ENCODE measurements around the gene SLX4.

DNA sequence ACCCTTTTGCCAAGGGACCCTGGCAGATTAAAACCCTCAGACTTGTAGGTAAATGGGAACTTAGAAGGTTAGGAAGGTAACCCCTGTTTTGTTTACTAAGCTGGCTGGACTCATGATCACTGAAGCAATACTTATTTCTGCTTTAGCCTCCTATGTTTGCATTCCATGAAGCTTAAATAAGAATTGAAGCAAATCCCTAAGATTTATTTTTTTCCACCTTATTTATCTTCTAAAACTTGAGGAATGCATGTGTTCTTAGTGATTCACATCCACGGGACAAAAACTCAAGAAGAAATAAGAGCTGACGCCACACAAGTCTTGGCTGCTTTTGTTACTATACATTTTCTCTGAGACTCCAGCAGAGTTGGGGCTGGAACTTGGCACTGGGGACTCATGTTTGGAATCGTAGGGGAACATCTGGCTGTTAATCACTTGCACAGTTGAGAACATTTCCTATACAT, 75.1 kb downstream of the SLX4 start:
- TF ChIP-seq EZH2phosphoT487 (IDR thresholded peaks at IDR 0.05; ENCODE audit: borderline replicate concordance, low read depth): no peak
- TF ChIP-seq JUND (IDR thresholded peaks at IDR 0.05): no peak
- TF ChIP-seq GATA2 (CRISPR knock-in tag; IDR thresholded peaks at IDR 0.05): no peak
- TF ChIP-seq, protein P1, sequence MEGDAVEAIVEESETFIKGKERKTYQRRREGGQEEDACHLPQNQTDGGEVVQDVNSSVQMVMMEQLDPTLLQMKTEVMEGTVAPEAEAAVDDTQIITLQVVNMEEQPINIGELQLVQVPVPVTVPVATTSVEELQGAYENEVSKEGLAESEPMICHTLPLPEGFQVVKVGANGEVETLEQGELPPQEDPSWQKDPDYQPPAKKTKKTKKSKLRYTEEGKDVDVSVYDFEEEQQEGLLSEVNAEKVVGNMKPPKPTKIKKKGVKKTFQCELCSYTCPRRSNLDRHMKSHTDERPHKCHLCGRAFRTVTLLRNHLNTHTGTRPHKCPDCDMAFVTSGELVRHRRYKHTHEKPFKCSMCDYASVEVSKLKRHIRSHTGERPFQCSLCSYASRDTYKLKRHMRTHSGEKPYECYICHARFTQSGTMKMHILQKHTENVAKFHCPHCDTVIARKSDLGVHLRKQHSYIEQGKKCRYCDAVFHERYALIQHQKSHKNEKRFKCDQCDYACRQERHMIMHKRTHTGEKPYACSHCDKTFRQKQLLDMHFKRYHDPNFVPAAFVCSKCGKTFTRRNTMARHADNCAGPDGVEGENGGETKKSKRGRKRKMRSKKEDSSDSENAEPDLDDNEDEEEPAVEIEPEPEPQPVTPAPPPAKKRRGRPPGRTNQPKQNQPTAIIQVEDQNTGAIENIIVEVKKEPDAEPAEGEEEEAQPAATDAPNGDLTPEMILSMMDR (IDR thresholded peaks at IDR 0.05): no peak
- TF ChIP-seq, protein P2, sequence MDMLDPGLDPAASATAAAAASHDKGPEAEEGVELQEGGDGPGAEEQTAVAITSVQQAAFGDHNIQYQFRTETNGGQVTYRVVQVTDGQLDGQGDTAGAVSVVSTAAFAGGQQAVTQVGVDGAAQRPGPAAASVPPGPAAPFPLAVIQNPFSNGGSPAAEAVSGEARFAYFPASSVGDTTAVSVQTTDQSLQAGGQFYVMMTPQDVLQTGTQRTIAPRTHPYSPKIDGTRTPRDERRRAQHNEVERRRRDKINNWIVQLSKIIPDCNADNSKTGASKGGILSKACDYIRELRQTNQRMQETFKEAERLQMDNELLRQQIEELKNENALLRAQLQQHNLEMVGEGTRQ (IDR thresholded peaks at IDR 0.05; ENCODE audit: borderline replicate concordance, low read depth, low read length): no peak
- no peak for TF ChIP-seq MXI1 (IDR thresholded peaks at IDR 0.05; ENCODE audit: low read depth, low read length)
- no peak for TF ChIP-seq POLR2AphosphoS5 (IDR thresholded peaks at IDR 0.05; ENCODE audit: low read depth, low read length)

Data from SK-N-SH (cell line).